Stimulated activated CD8-positive, alpha-beta memory T cell treated with anti-CD3 and anti-CD28 coated beads, Interleukin-4, amount 100 ng/mL, for 48 hours (primary cell): ENCODE data around the gene BAIAP2.
A peak's percentile ranks its signal among the peaks of the same experiment; 100 is the strongest.

ENCODE experiments used
- DNase-seq: peaks from one replicate; pipeline ENCODE4 v3.0.0-alpha.2; 2020

Gene BAIAP2

DNA sequence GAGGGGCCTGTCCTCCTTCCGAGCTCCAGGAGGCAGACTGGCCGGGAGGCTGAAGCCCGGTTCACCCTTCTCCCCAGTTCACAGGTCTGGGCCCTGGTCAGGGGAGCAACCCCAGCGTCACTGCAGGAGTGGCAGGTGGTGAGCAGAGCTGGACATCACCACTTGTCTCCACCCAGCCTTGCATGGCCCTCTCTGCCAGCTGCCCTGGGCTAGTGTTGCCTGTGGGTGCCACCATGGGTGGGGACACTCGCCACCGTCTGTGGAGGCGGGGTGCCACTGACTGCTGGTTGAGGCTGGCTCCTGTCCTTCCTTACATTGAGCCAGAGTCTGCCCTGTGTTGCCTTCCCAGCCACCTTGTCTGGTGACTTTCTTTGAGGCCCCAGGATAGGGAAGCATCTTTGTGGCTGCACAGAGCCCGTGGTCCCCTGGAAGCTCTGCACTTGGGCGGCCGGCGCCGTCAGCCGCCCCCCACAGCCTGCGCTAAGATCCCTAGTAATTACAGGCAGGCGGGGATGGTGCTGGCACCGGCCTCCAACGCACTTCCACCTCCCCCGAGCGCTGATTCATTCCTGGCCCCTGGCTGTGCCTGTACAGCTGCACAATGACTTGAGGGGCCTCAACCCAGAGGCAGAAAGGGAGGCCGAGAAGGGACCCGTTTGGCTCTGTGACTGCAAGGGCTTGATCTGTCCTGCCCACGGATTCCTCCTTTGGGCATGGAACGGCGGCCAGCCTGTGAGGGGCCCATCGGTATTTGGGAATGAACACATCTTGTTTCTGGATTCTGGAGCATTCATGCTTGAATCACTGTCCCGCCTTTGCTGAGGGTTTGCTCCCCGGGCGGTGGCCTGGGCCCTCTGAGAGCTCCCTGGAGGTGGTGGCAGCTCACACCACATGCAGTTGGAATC lies 5.2 kb downstream of the BAIAP2 start:
- no peak for DNase-seq

DNA sequence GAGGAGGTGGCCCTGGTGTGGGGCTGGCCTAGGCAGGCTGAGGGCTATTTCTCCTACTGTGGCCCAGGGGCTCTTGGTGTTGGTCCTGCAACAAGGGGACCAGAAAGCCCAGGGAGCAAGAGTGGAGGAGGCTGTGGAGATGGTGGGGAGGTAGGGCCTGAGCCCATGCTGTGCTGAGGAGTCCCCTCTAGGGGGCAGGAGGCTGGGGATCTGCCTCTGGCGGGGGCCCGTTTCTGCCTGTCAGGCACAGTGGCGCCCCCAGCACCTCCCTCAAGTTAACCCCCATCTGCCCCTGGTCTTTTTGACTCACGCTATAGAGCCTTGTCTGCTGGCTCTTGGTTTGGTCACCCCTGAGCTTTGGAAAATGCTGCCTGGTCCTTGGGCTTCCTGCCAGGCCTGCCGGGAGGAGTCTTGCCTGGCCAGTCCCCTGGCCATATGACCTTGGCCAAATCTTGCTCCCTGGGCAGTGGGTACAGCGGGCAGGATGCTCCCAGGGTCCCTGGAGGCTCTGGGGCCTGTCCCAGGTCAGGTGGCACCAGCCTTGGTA lies 5.9 kb downstream of the BAIAP2 start:
- peak; percentile 58 for DNase-seq

DNA sequence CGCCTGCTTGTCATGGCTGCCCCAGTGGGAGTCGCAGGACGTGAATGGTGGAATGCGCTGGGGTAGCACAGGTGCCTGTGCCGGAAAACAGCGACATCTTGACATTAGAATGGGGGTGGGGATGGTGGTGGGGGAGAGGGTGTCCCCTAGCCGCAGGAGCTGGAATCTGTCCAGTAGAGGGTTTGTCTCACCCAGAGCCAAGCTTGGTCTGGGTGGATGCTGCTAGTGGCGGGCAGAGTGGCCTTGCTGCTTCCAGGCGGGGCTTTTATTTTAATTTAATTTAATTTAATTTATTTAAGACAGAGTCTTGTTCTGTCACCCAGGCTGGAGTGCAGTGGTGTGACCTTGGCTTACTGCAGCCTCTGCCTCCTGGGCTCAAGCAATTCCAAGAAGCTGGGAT lies 7.7 kb downstream of the BAIAP2 start:
- DNase-seq = no peak

DNA sequence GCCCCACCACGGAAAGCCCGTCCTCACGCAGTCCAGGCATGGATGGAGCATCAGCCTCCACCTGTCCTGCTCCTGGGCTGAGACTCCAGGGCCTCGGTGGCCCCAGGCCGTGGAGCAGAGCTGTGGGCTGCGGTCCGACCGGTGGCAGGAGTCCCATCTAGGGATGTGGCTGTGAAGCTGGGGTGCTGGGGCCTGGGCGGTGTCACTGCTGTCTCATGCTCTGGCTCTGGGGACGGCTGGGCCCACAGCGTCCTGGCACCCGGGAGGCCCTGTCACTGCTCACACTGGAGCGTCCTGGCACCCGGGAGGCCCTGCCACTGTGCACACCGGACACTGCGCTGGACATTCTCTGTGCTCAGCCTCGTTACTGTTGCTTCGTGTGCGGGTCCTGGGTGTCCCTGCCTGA lies 8.4 kb downstream of the BAIAP2 start:
- no peak for DNase-seq

DNA sequence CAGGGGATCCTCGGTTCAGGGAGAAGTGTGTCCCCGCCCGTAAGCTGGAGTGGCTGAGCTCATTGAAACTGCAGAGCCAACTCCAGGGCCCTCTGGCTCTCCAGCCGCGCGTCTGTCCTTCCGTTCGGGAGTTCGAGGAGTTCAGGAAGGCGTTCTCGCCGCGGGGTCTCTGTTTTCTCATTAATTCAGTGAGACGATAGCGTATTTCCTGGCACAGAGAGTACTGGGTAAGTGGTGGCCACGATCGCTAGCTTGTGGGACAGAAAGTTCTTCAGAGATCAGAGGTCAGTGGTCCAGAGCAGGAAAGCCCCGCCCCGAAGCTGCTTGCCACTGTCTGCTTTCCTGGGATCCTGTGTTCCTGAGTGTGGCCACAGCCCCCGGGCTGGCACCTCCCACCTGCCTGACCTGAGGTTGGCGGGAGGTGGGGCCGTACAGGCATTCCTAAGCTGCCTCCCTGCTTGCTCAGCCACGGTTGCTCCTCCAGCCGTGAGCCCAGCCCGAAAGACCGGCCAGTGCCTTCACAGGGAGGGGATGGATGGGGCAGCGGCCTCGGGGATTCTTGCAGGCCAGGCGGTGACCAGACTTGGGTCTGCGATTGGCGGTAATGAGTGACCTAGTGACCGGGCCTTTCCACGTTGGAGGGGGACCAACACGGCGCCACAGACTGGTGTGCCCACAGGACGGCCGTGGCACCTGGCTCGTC lies 8.9 kb downstream of the BAIAP2 start:
- DNase-seq = no peak

DNA sequence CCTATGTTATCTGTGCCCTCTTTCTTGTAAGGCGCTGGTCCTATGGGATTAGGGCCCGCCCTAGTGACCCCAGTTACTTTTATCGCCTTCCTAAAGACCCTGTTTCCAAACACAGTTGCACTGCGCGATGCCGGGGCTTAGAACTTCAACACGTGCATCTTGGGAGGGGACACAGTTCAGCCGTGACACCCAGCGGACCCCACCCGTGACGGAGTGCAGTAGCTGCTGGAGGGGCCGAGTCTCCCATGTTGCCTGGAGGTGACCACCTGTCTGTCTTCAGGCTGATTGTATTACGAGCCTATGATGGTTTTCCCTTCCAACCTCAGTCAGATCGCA lies 9.4 kb downstream of the BAIAP2 start:
- no peak for DNase-seq

DNA sequence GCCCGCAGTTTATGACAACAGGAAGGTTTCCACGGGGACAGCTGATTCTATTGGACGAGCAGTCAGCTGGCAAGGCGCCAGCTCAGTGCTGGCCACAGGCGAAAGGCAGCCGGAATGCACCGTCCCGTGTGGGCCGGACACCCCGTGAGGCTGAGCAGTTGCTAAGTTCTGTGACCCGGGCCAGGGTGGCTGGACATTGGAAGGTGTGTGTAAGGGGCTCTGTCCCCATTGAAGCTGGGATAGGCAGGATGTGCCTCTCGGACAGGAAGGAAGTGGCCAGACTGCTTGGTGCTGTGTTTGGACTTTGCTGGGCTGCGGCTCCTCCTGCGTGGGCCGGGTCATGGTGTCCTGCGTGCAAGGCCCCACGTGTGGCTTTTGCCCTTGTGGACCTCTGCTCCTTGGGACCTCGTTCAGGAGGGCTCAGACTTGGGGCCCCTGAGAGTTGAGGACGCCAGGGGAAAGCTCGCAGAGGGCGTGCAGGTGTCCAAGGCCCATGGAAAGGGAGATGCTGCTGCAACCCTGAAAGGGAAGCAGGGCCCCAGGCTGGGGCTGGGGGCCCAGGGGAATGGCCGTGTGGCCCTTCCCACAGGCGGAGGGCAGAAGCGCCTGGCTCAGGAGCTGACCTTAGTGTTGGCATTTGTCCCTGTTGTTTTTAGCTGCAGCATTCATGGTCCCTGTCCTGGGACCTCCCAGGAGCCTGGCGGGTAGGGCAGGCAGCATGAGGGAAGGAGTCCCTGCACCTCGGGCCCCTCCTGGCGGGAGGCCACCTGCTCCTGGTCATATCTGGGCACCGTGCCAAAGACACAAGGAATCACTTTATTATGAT lies 10.0 kb downstream of the BAIAP2 start:
- DNase-seq = no peak

DNA sequence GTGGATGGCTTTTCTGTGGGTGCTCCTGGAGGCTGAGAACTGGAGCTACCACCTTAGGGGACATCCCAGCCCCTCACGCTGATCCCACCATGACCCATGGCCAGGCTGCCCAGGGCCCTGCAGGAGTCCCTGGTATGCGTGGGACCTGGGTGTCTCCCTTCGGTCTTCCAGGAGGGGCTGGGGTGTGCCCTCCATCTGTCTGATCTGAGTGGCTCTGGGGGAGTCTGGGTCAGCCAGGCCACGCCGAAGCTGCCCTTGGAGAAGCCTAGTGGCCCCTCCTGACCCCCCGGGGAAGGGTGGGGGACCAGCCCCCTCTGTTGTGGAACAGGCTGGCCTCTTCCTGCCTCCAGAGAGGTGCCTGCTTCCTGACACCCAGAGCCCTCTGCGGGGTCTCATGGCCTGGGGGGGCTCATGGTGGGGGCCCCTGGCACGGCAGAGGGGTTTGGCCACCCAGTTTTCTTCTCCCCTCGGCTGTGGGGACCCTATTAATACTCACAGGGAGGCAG lies 10.7 kb downstream of the BAIAP2 start:
- no peak for DNase-seq

DNA sequence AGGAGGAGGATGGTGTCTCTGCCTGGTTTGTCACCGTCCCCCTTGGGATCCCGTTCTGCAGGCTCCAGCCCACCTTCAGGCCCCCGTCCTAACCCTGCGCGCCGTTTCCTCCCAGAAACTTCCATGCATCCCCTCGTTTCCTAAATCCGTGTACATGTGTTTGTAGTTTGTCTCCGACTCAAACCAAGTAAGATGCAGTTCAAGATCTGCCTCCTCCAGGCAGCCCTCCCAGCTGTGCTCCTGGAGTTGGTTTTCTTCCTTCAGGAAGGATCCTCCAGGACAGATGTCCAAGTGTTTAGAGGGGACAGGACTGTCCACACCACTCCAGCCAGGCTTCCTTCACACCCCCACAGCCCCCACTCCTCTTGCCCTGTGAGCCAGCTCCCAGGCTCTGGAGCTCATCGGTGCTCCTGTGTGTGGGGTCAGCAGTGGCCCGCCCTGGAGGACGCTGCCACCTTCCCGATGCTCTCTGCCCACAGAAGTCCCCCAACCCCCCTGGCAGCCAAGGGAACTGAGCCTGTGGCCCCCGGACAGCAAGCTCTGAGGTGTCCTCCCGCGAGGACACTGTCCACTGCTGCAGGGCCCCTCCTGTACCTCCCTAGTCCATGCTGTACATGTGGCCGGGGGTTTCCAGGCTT lies 11.3 kb downstream of the BAIAP2 start:
- DNase-seq = no peak

DNA sequence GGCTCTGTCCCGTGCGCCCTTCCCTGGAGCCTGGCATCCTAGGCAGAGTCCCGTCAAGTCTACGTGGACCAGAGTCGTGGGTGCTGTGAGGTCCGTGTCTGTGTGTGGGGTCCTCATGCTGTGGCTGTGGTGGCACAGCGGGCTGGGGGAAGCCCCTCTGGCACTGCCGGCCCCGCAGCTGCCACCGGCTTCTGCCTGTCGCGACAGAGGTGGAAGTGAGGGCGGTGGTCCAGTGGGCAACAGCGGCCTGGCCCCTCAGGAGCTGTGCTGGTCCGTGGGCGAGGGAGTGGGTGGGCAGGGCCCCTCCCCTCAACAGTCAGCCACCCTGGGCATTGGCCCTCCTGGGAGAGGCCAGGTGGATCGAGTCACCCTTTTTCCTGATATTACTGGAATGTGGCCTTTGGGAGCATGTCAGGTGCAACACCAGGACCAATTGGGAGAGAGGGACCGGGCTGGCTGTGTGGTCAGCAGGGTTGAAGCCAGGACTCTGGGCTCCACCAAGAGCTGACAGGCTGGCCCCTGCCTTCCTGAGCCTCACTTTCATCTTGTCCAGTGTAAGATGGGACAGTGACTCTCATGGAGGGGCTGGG lies 11.9 kb downstream of the BAIAP2 start:
- no peak for DNase-seq

DNA sequence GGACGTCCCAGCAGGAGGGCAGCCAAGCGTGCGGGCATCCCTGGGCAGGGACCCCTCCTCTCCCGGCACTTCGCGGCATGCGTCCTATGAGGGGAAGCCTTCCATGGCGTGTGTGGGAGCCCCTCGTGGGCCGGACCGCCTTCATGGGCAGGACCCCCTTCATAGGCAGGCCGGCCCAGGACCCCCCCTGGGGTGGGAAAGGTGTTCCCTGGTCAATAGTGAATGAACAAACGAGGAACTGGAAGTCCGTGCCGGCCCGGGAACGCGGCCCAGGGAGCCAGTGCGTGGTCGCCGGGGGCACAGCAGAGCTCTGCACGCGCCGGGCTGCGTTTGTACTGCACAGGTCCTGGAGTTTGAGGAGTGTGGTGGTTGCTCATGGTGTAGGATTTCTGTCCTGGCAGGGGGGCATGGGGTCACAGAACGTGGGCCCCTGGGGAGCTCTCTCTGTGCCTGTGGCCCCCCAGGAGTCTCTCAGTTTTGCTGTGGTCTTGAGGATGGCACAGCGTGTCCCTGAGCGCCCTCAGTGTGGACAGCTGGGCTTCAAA lies 13.9 kb downstream of the BAIAP2 start:
- DNase-seq = no peak

DNA sequence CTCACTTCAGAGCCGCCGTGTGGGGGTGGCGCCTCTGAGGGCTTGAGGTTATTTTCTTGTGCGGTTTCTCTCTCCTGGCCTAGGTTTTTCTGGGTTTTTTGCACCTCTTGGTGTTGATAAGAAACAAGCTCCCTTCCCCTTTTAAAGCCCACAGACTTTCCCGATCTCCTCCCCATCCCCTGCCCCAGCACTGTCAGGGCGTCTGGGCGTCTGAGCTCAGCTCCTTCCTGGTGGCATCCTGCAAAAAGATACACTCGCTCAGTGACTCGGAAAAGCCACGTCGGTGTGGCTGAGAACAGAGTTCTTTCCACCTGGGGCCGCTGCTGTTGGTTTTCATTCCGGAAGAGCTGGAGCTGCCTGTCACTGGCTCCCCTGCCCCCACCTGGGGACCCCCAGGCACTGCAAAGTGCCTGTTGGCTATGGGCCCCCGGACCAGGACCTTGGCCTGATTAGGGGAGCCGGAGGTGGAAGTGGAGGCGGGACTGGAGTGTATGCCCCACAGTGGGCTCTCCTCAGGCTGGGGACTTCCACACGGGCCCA lies 14.5 kb downstream of the BAIAP2 start:
- no peak for DNase-seq

DNA sequence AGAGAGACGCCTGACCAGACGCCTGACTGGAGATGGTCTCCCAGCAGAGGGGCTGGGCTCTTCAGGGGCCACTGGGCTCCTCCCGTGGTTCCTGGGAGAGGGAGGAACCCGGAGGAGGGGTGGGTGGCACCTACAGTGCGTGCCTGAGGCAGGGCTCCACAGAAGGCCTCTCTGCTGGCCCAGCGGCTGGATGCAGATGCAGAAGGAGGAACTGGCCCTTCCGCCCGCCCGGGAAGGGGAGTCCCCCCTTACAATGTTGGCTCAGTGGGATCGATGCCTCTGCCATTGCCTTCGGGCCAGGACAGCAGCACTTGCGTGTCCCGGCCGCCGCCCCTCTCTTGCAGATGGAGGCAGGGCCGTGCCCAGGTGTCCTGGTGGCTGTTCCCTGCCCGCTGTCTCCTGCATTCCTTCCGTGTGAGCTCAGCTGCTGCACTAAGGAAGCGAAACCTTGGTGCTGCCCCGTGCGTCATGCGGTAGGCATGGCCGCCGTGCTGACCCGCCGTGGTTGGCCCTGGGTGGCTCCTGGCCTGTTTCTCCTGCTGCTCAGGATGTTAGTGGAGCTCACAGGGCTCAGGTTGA lies 15.1 kb downstream of the BAIAP2 start:
- no peak for DNase-seq

DNA sequence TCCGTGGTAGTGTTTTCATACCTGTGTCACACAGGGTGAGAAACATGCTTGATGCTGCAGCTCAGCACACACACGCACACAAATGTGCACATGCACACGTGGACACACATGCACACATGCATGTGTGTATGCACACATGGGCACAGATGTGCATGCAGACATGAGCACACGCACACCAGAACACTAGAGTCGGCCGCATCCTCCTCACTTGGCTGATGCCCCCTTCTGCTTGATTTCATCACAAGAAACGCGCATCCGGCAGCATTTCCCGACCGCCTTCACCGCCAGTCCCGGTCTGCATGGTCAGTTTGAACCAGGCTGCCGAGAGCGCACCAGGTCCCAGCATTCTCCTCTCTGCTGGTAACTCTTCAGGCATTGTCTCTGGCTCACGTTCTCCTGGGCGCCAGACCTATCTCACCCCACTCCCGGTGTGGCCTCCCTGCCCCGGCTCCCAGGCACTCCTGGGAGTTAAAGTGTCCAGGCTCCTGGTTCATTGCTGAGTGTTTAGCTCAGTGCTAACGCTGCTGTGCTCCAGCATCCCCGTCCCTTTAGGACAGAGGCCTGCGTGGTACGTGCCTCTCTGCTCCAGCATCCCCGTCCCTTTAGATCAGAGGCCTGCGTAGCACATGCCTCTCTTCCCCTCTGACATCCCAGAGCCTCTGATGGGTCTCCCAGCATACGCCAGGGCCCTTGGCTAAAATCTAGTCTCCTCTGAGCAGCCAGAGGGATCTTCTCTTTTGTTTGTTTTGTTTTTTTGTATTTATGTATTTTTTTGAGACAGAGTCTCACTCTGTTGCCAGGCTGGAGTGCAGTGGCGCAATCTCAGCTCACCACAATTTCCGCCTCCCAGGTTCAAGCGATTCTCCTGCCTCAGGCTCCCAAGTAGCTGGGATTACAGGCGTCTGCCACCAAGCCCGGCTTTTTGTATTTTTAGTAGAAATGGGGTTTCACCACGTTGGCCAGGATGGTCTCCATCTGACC lies 16.0 kb downstream of the BAIAP2 start:
- no peak for DNase-seq

DNA sequence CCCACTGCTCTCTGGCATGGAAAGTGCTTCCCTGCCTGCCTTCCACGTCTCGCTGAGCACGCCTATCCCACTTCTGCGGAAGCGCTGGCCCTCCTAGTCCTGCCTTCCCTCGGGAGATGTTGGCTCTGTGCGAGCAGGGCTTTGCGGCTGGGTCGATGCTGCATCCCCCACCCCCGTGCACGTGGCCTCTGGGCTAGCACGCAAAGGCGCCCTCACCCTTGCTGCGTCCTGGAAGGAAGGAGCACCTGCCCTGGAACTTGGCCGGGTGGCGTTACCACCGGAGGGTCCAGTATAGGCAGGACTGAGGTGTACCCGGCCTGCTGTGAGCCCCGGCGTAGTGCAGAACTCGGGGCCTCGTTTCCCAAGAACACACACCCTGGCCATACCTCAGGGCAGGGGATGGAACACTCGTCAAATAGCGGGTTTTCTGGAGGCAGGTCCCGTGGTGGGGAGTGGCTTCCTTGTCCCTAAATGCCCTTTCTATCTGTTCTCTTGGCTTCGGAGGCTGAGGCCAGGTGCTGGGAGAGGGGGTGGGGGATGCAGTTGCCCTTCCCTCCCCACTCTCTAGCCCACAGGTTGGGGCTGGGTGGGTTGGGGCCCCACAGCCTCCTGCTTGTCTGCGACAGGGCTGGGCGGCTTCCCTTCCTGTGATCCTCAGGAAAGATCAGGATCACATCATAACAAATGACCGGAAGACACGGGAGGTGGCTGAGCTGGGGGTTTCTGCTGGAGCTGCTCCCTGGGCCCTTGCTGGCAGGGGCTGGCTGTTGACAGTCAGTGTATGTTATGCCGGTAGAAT lies 17.4 kb downstream of the BAIAP2 start:
- DNase-seq = no peak

DNA sequence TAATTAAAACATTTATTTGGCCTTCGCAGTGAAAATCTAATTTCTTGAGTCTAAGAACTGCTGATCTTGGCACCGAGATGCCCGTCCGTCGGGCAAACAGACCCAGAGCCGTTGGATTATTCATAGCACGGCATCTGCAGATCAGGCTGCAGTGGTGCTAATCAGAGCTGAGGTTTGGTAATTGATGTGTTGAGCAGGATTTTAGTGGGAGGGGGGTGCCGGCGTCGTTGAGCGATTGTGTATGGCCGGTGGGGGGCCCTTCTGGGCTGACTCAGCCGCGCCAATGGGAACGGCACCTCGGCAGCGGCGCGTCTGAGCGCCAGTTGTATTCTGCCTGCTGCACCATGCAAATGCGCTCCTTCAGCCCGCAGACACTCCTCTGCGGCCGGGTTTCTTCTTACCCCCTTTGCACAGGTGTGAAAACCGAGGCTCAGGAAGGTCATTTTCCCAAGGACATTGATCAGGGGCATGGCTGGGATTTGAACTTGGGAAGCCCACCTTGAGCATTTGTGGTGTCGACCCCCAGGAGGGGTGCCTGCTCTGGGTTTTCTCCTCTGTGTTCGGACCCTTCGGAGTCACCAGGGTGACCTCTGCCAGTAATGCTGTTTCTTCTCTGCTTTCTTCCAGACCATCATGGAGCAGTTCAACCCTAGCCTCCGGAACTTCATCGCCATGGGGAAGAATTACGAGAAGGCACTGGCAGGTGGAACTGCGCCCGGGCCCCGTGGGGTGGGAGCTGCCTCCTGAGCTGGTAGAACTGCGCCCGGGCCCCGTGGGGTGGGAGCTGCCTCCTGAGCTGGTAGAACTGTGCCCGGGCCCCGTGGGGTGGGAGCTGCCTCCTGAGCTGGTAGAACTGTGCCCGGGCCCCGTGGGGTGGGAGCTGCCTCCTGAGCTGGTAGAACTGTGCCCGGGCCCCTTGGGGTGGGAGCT lies 18.4 kb downstream of the BAIAP2 start:
- no peak for DNase-seq

DNA sequence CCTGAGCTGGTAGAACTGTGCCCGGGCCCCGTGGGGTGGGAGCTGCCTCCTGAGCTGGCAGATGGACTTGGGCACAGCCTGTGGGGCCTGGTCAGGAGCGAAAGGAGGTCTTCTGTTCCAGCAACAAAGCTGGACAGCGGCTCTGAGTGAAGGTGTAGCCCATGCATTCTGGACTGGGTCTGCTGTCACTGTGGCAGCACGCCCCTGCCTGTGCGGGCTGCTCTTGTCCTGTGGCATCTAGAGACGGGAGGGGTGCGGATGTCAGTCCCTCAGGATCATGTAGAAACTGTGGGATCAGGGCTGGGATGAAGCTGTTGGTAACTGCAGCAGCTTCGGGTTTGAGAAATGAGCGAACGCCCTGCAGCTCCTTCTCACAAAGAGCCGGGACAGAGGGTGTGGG lies 19.4 kb downstream of the BAIAP2 start:
- DNase-seq = no peak

DNA sequence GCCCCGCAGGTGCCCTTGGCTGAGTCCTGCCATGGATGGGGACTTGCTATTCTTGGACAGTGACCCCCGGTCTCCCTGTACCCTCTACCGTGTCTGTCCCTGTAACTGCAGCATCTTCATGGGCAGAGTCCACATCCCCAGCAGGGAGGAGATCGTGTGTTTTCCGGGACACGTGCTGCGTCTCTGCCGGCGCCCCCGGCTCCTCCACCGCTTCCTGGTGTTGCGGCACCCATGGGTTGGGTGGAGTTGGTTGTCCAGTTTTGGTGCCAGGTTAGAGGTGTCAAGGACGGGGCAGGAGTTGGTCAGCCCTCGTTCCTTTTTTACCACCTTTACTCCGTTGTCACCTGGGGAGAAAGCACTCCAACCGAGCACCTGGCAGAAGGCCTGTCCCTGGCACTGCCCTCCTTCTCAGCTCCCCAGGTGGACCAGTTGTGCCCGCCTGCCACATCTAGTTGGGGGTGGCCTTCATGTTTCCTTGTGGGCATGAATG lies 20.0 kb downstream of the BAIAP2 start:
- DNase-seq = no peak
